ENCODE results near the gene KCTD8.

Gene KCTD8

DNA sequence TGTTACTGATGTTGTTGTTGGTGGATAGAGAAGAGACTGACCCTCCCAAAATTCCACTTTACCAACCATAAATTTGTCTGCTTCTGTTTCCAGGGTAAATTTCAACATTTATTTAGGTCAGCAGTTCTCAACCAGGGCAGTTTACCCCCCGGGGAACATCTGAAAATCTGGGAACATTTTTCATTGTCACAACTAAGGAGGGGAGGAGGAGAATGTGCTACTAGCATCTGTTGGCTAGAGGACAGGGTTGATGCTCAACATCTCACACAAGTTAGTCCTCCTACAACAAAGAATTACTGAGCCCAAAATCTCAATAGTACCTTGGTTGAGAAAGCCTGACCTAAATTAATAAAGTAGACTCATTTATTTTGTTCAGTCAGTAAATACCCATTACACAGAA is 25.7 kb downstream of the KCTD8 start:
- no peaks in the 10 kb centered on the region for H4K20me1 ChIP-seq (ENCODE audit: insufficient read depth, low read length)
- TF ChIP-seq EZH2 (optimal IDR thresholded peaks at IDR 0.05; ENCODE audit: low read depth, low read length) (no peak), EZH2phosphoT487 (IDR thresholded peaks at IDR 0.05; ENCODE audit: low read length) (no peak)
- TF ChIP-seq, protein P1, sequence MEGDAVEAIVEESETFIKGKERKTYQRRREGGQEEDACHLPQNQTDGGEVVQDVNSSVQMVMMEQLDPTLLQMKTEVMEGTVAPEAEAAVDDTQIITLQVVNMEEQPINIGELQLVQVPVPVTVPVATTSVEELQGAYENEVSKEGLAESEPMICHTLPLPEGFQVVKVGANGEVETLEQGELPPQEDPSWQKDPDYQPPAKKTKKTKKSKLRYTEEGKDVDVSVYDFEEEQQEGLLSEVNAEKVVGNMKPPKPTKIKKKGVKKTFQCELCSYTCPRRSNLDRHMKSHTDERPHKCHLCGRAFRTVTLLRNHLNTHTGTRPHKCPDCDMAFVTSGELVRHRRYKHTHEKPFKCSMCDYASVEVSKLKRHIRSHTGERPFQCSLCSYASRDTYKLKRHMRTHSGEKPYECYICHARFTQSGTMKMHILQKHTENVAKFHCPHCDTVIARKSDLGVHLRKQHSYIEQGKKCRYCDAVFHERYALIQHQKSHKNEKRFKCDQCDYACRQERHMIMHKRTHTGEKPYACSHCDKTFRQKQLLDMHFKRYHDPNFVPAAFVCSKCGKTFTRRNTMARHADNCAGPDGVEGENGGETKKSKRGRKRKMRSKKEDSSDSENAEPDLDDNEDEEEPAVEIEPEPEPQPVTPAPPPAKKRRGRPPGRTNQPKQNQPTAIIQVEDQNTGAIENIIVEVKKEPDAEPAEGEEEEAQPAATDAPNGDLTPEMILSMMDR (IDR thresholded peaks at IDR 0.05; ENCODE audit: low read length): no peak
- H3K9ac ChIP-seq (ENCODE audit: low read length): no peak overlapping the region
- no peak overlapping the region for H3K4me2 ChIP-seq (ENCODE audit: low read depth, low read length)
- H3K79me2 ChIP-seq (ENCODE audit: low read length): no peaks in the 10 kb centered on the region
- no peaks in the 10 kb centered on the region for H3F3A ChIP-seq (ENCODE audit: insufficient read depth, low read length)
- H3K4me1 ChIP-seq (ENCODE audit: low read length): no peaks in the 10 kb centered on the region
- H3K27me3 ChIP-seq (replicated peaks; ENCODE audit: insufficient read depth, low read length): no peaks in the 10 kb centered on the region
- H2AFZ ChIP-seq (ENCODE audit: low read length): no peak overlapping the region
- H3K9me3 ChIP-seq (replicated peaks; ENCODE audit: insufficient read depth, low read length): no peaks in the 10 kb centered on the region
- DNase-seq: no peak
- no peaks in the 10 kb centered on the region for H3K36me3 ChIP-seq (replicated peaks; ENCODE audit: insufficient read depth, low read length)
- no peak overlapping the region for H3K27ac ChIP-seq (ENCODE audit: low read length)
- H3K4me3 ChIP-seq (ENCODE audit: low read length): no peak overlapping the region
- no peaks in the 10 kb centered on the region for H3K9me2 ChIP-seq (replicated peaks; ENCODE audit: insufficient read depth, low read length)

DNA sequence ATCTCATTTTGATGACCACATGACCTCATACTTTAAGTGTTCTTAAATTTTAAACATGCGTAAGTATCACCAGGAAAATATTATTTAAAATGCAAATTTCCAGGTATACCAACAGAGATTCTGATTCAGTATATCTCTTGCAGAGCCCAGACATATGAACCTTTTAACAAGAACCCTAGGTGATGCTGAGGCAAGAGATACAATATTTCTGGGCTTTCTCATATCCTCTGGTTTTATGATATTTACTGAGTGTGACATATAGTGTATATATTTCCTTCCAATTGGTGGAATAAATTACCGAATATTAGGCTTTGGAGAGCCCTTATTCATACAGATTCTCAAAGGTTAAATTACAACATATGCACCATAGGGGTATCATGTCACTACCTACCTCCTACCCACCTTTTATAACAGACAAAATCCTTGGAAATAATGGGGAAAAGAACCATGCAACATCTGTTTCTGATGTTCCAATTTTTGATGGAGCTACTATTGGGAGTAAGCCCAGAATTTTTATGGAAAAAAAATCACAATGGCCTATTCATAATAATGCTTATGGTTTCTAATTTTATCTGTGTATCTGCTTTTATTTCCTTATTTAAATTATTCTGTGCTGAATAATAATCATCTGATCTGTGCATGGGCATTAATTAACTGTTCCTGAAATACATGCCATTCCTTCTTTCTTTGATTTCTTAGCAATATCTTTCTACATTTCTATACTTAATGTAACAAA is 27.1 kb downstream of the KCTD8 start:
- Histone ChIP-seq H3K4me3 (ENCODE audit: low read length) (no peak overlapping the region), H3K9me2 (replicated peaks; ENCODE audit: insufficient read depth, low read length) (no peaks in the 10 kb centered on the region), H3K79me2 (ENCODE audit: low read length) (no peaks in the 10 kb centered on the region), H3K4me2 (ENCODE audit: low read depth, low read length) (no peak overlapping the region), H3K27me3 (replicated peaks; ENCODE audit: insufficient read depth, low read length) (no peaks in the 10 kb centered on the region), H3K4me1 (ENCODE audit: low read length) (no peaks in the 10 kb centered on the region), H3K9me3 (replicated peaks; ENCODE audit: insufficient read depth, low read length) (no peaks in the 10 kb centered on the region), H3K36me3 (replicated peaks; ENCODE audit: insufficient read depth, low read length) (no peaks in the 10 kb centered on the region), H4K20me1 (ENCODE audit: insufficient read depth, low read length) (no peaks in the 10 kb centered on the region), H3F3A (ENCODE audit: insufficient read depth, low read length) (no peaks in the 10 kb centered on the region), H3K9ac (ENCODE audit: low read length) (no peak overlapping the region), H3K27ac (ENCODE audit: low read length) (no peak overlapping the region), H2AFZ (ENCODE audit: low read length) (no peak overlapping the region)
- DNase-seq: no peak
- no peak for TF ChIP-seq EZH2phosphoT487 (IDR thresholded peaks at IDR 0.05; ENCODE audit: low read length)
- TF ChIP-seq, protein P1 (IDR thresholded peaks at IDR 0.05; ENCODE audit: low read length): no peak
- TF ChIP-seq EZH2 (optimal IDR thresholded peaks at IDR 0.05; ENCODE audit: low read depth, low read length): no peak

DNA sequence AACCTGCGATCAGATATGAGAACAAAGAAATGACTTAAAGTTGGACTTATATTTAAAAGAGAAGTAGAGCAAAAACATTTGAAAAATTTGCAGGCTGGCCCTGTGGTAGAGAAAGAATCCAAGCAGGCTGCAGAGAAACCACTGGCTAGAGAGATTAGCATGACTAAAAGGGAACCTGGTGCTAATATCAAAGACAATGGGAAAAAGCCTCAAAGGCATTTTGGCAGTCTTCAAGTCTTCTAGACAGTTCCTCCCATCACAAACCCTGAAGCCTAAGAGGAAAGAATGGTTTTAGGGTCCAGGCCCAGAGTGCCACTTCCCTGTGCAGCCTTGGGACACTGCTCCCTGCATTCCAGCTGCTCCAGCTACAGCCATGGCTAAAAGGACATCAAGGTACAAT is 33.4 kb downstream of the KCTD8 start:
- Histone ChIP-seq H3K4me1 (ENCODE audit: low read length) (no peaks in the 10 kb centered on the region), H3F3A (ENCODE audit: insufficient read depth, low read length) (no peaks in the 10 kb centered on the region), H3K79me2 (ENCODE audit: low read length) (no peaks in the 10 kb centered on the region), H3K27ac (ENCODE audit: low read length) (no peak overlapping the region), H3K4me3 (ENCODE audit: low read length) (no peak overlapping the region), H3K36me3 (replicated peaks; ENCODE audit: insufficient read depth, low read length) (no peaks in the 10 kb centered on the region), H2AFZ (ENCODE audit: low read length) (no peak overlapping the region), H4K20me1 (ENCODE audit: insufficient read depth, low read length) (no peaks in the 10 kb centered on the region), H3K9ac (ENCODE audit: low read length) (no peak overlapping the region), H3K9me2 (replicated peaks; ENCODE audit: insufficient read depth, low read length) (no peaks in the 10 kb centered on the region), H3K27me3 (replicated peaks; ENCODE audit: insufficient read depth, low read length) (no peaks in the 10 kb centered on the region), H3K4me2 (ENCODE audit: low read depth, low read length) (no peak overlapping the region), H3K9me3 (replicated peaks; ENCODE audit: insufficient read depth, low read length) (no peaks in the 10 kb centered on the region)
- no peak for DNase-seq
- TF ChIP-seq EZH2 (optimal IDR thresholded peaks at IDR 0.05; ENCODE audit: low read depth, low read length) (no peak), EZH2phosphoT487 (IDR thresholded peaks at IDR 0.05; ENCODE audit: low read length) (no peak)
- TF ChIP-seq, protein P1 (IDR thresholded peaks at IDR 0.05; ENCODE audit: low read length): no peak

Data from MM.1S (cell line).